CD4-positive, alpha-beta T cell treated with Interleukin-10 for 1 hour (primary cell): ENCODE measurements around the gene NTHL1.

ENCODE experiments used
- DNase-seq: peaks from one replicate; pipeline ENCODE4 v3.0.0-alpha.2; 2020

Gene NTHL1

GRCh38 chr16:2083876-2084780, 36.5 kb upstream of the NTHL1 start:
- DNase-seq: no peak

- no peak for DNase-seq
These were observed 35.8 kb upstream of the NTHL1 start for GRCh38 chr16:2083409-2083808.

GRCh38 chr16:2082983-2083364, 35.3 kb upstream of the NTHL1 start:
- no peak for DNase-seq

GRCh38 chr16:2082171-2082982, 34.7 kb upstream of the NTHL1 start:
- no peak for DNase-seq

GRCh38 chr16:2081201-2082084, 33.8 kb upstream of the NTHL1 start:
- DNase-seq: no peak

GRCh38 chr16:2079991-2080390, 32.4 kb upstream of the NTHL1 start:
- no peak for DNase-seq

GRCh38 chr16:2079311-2079800, 31.7 kb upstream of the NTHL1 start:
- no peak for DNase-seq

- DNase-seq: no peak
These were observed 31.1 kb upstream of the NTHL1 start for GRCh38 chr16:2078691-2079090.

GRCh38 chr16:2078096-2078495, 30.5 kb upstream of the NTHL1 start:
- no peak for DNase-seq

- DNase-seq: no peak
These were observed 30.1 kb upstream of the NTHL1 start for GRCh38 chr16:2077696-2078095.

- DNase-seq: no peak
These were observed 29.4 kb upstream of the NTHL1 start for GRCh38 chr16:2077016-2077415.

GRCh38 chr16:2076072-2076865, 28.6 kb upstream of the NTHL1 start:
- no peak for DNase-seq

- no peak for DNase-seq
These were observed 28.0 kb upstream of the NTHL1 start for GRCh38 chr16:2075631-2076030.

- no peak for DNase-seq
These were observed 26.4 kb upstream of the NTHL1 start for GRCh38 chr16:2074071-2074470.

- no peak for DNase-seq
These were observed 25.3 kb upstream of the NTHL1 start for GRCh38 chr16:2072926-2073325.

- no peak for DNase-seq
These were observed 24.0 kb upstream of the NTHL1 start for GRCh38 chr16:2071454-2072202.

- DNase-seq: no peak
These were observed 23.2 kb upstream of the NTHL1 start for GRCh38 chr16:2070576-2071453.

- no peak for DNase-seq
These were observed 18.5 kb upstream of the NTHL1 start for GRCh38 chr16:2066139-2066538.

- DNase-seq: no peak
These were observed 16.8 kb upstream of the NTHL1 start for GRCh38 chr16:2064368-2064945.

- no peak for DNase-seq
These were observed 16.2 kb upstream of the NTHL1 start for GRCh38 chr16:2063861-2064260.
